Melanocyte of skin (primary cell): Measurements from ENCODE around the gene SPRR4. TPM values are rescaled to one million over a fixed set of nuclear protein-coding genes. Genes with fewer than 3 reads are reported as not detected.

Experiments used
- small RNA-seq, 2 donors: library from RNA; depleted of rRNA; stranded (forward); fragments of <200 nt; gene quantifications; one replicate each; pipeline ENCODE3, GENCODE V24; 2012
- total RNA-seq, 2 donors: library from RNA; depleted of rRNA; stranded (reverse); fragments of >200 nt; gene quantifications; 2 replicates each; pipeline ENCODE4 v1.2.3, GENCODE V29; 2012

Gene SPRR4
- not detected for total RNA-seq

GRCh38 chr1:152970495-152970894 lies at the start of gene SPRR4:
SPRR4 (plus strand) TSS chr1:152970648; CDS start chr1:152971891, 1,243 bp downstream.

GRCh38 chr1:152946651-152947256 lies 23.7 kb upstream of the SPRR4 start, which contains the start of gene SPRR5:
SPRR5 (plus strand) TSS chr1:152947206; CDS start chr1:152948555, 1,349 bp downstream.

GRCh38 chr1:152983743-152984142 lies 13.3 kb downstream of the SPRR4 start, which contains the start of gene SPRR1A:
SPRR1A (plus strand) TSS chr1:152984081; CDS start chr1:152985231, 1,150 bp downstream.

GRCh38 chr1:153001382-153001781 lies 30.9 kb downstream of the SPRR4 start, which contains the start of gene SPRR3:
SPRR3 (plus strand) TSS chr1:153001749; CDS start chr1:153003021, 1,272 bp downstream.

Small RNA genes lying within 50 kb of the gene (small RNA-seq; reads per million reads assigned to genes)
- gene RF00322 (0 reads per million in 2 donors), gene SPRR1A (0 reads per million in 2 donors)

Other genes starting within 250 kb of the SPRR4 start
- gene KPRP, start 212.6 kb upstream of the SPRR4 start, total RNA-seq = not detected
- not detected for gene LCE1F, start 195.5 kb upstream of the SPRR4 start, total RNA-seq
- gene LCE1E, start 184.4 kb upstream of the SPRR4 start, total RNA-seq = not detected
- gene LCE1D, start 173.9 kb upstream of the SPRR4 start, total RNA-seq = not detected
- gene LCE1C, start 164.0 kb upstream of the SPRR4 start, total RNA-seq = not detected
- gene LCE1B, start 158.7 kb upstream of the SPRR4 start, total RNA-seq = not detected
- gene LCE1A, start 143.2 kb upstream of the SPRR4 start, total RNA-seq = not detected
- not detected for gene LCE6A, start 127.8 kb upstream of the SPRR4 start, total RNA-seq
- not detected for gene LCE7A, start 110.7 kb upstream of the SPRR4 start, total RNA-seq
- gene SMCP, start 92.3 kb upstream of the SPRR4 start, total RNA-seq = not detected
- gene IVL, start 62.1 kb upstream of the SPRR4 start, total RNA-seq = not detected
- gene SPRR5, start 23.4 kb upstream of the SPRR4 start, total RNA-seq = not detected
- not detected for gene SPRR1A, start 13.4 kb downstream of the SPRR4 start, total RNA-seq
- under 1 TPM in 1 of 2 donors, not detected in 1; 0.34 TPM for gene SPRR3, start 31.1 kb downstream of the SPRR4 start, total RNA-seq
- not detected for gene SPRR1B, start 60.6 kb downstream of the SPRR4 start, total RNA-seq
- not detected for gene SPRR2D, start 70.5 kb downstream of the SPRR4 start, total RNA-seq
- gene SPRR2A, start 86.9 kb downstream of the SPRR4 start, total RNA-seq = not detected
- gene SPRR2B, start 101.0 kb downstream of the SPRR4 start, total RNA-seq = not detected
- gene SPRR2E, start 123.9 kb downstream of the SPRR4 start, total RNA-seq = not detected
- not detected for gene SPRR2F, start 142.9 kb downstream of the SPRR4 start, total RNA-seq
- gene SPRR2G, start 180.2 kb downstream of the SPRR4 start, total RNA-seq = not detected
- not detected for gene LELP1, start 232.8 kb downstream of the SPRR4 start, total RNA-seq
- not detected for gene PRR9, start 246.9 kb downstream of the SPRR4 start, total RNA-seq